DOHH2 (cell line): ENCODE measurements around the gene CADPS.

ENCODE experiments used
- H3F3A ChIP-seq: fragments of 200-600 bp; sonication (generic), shearing (Covaris generic); 2 replicates; pipeline ENCODE4 v1.6.0; 2016; ENCODE audit warnings: antibody characterized with exemption, mild to moderate bottlenecking; ENCODE audit not compliant: control insufficient read depth, insufficient read depth
- H3K27ac ChIP-seq: fragments of 200-600 bp; sonication (generic); 2 replicates; pipeline ENCODE4 v1.5.1; 2014; ENCODE audit warnings: low read depth, mild to moderate bottlenecking, low read length, moderate library complexity
- H3K27me3 ChIP-seq: fragments of 200-600 bp; sonication (generic); 2 replicates; pipeline ENCODE4 v1.6.1; 2014; ENCODE audit warnings: mild to moderate bottlenecking, low read length, mixed read lengths; ENCODE audit not compliant: control insufficient read depth
- H3K36me3 ChIP-seq: fragments of 200-600 bp; sonication (generic); 2 replicates; pipeline ENCODE4 v1.6.1; 2014; ENCODE audit warnings: mild to moderate bottlenecking, low read length, moderate library complexity, mixed read lengths; ENCODE audit not compliant: control insufficient read depth
- H3K4me1 ChIP-seq: fragments of 200-600 bp; sonication (generic); 2 replicates; pipeline ENCODE4 v1.6.1; 2014; ENCODE audit warnings: mild to moderate bottlenecking, low read length, mixed read lengths; ENCODE audit not compliant: control insufficient read depth
- H3K4me2 ChIP-seq: fragments of 200-600 bp; sonication (generic); 2 replicates; pipeline ENCODE4 v1.6.0; 2014; ENCODE audit warnings: mild to moderate bottlenecking, low read length, moderate library complexity
- H3K4me3 ChIP-seq: fragments of 200-600 bp; sonication (generic); 2 replicates; pipeline ENCODE4 v1.5.1; 2014; ENCODE audit warnings: mild to moderate bottlenecking, low read length, mixed read lengths
- H3K79me2 ChIP-seq: fragments of 200-600 bp; sonication (generic); 2 replicates; pipeline ENCODE4 v1.6.1; 2014; ENCODE audit warnings: mild to moderate bottlenecking, low read length, mixed read lengths; ENCODE audit not compliant: control insufficient read depth
- H3K9me2 ChIP-seq: fragments of 200-600 bp; sonication (generic); replicated peaks from 2 replicates; pipeline ENCODE4 v1.6.1; 2014; ENCODE audit warnings: mild to moderate bottlenecking, low read length, mixed read lengths; ENCODE audit not compliant: control insufficient read depth
- H3K9me3 ChIP-seq: fragments of 200-600 bp; sonication (generic); 2 replicates; pipeline ENCODE4 v1.6.1; 2014; ENCODE audit warnings: antibody characterized with exemption, low read length, mixed read lengths; ENCODE audit not compliant: control insufficient read depth, insufficient read depth
- H4K20me1 ChIP-seq: fragments of 200-600 bp; sonication (generic); 2 replicates; pipeline ENCODE4 v1.6.0; 2014; ENCODE audit warnings: low read depth, mild to moderate bottlenecking, antibody characterized with exemption, low read length, moderate library complexity; ENCODE audit not compliant: control insufficient read depth, insufficient read depth
- CTCF ChIP-seq: fragments of 200-600 bp; sonication (generic); IDR thresholded peaks from one replicate; pipeline ENCODE4 v1.5.1; 2014; ENCODE audit warnings: antibody characterized with exemption, mild to moderate bottlenecking, low read depth, low read length; ENCODE audit not compliant: poor library complexity, severe bottlenecking
- EZH2phosphoT487 ChIP-seq: fragments of 200-600 bp; sonication (generic); IDR thresholded peaks from 2 replicates; pipeline ENCODE4 v1.6.1; 2017; ENCODE audit warnings: borderline replicate concordance, mild to moderate bottlenecking, antibody characterized with exemption, low read length, moderate library complexity, mixed read lengths

CADPS gene

GRCh38 chr3:62462788-62463187, 412.4 kb downstream of the CADPS start:
- H3K4me2 ChIP-seq: no peak overlapping the region
- no peaks in the 10 kb centered on the region for H4K20me1 ChIP-seq
- H3F3A ChIP-seq: no peaks in the 10 kb centered on the region
- no peak for TF ChIP-seq EZH2phosphoT487
- TF ChIP-seq CTCF: no peak
- H3K4me3 ChIP-seq: no peak overlapping the region
- H3K9me2 ChIP-seq: no peaks in the 10 kb centered on the region
- no peaks in the 10 kb centered on the region for H3K4me1 ChIP-seq
- H3K36me3 ChIP-seq: peaks cover 13% of the 10 kb centered on the region; the same call in 1 of the 2 replicates
- no peaks in the 10 kb centered on the region for H3K27me3 ChIP-seq
- H3K79me2 ChIP-seq: no peaks in the 10 kb centered on the region
- no peaks in the 10 kb centered on the region for H3K9me3 ChIP-seq
- no peak overlapping the region for H3K27ac ChIP-seq

GRCh38 chr3:62462104-62462762, 413.0 kb downstream of the CADPS start:
- Histone ChIP-seq H3K9me2 (no peaks in the 10 kb centered on the region), H3K79me2 (no peaks in the 10 kb centered on the region), H3K27ac (no peak overlapping the region), H3K27me3 (no peaks in the 10 kb centered on the region), H3K4me2 (no peak overlapping the region), H3F3A (no peaks in the 10 kb centered on the region), H4K20me1 (no peaks in the 10 kb centered on the region), H3K4me3 (no peak overlapping the region), H3K4me1 (no peaks in the 10 kb centered on the region), H3K36me3 (peaks cover 13% of the 10 kb centered on the region; the same call in 1 of the 2 replicates), H3K9me3 (no peaks in the 10 kb centered on the region)
- TF ChIP-seq EZH2phosphoT487 (no peak), CTCF (no peak)

GRCh38 chr3:62454916-62455315, 420.3 kb downstream of the CADPS start:
- no peaks in the 10 kb centered on the region for H3K27me3 ChIP-seq
- H3K4me1 ChIP-seq: no peaks in the 10 kb centered on the region
- H3K27ac ChIP-seq: no peak overlapping the region
- H3K36me3 ChIP-seq: peaks cover 3% of the 10 kb centered on the region; the same call in 1 of the 2 replicates
- no peak overlapping the region for H3K4me2 ChIP-seq
- TF ChIP-seq CTCF: no peak
- TF ChIP-seq EZH2phosphoT487: no peak
- H3K9me3 ChIP-seq: no peaks in the 10 kb centered on the region
- no peak overlapping the region for H3K4me3 ChIP-seq
- H4K20me1 ChIP-seq: no peaks in the 10 kb centered on the region
- H3K9me2 ChIP-seq: no peaks in the 10 kb centered on the region
- H3F3A ChIP-seq: no peaks in the 10 kb centered on the region
- H3K79me2 ChIP-seq: no peaks in the 10 kb centered on the region
